GM08714 (cell line): ENCODE data around the gene DNAJB13.
"Not testable (repeated sequence)": the region's sequence is repeated elsewhere in the genome, so short reads cannot be mapped to it uniquely, and the experiment has no call there.

Source experiments
- H3K4me3 ChIP-seq: fragments of 200-500 bp; sonication (Bioruptor generic); 2 replicates; pipeline ENCODE4 v1.5.1; 2014; ENCODE audit warnings: mild to moderate bottlenecking, low read length, inconsistent platforms
- ZNF274 ChIP-seq: IDR thresholded peaks from 2 replicates; pipeline ENCODE4 v1.6.1; 2012; ENCODE audit warnings: mild to moderate bottlenecking, low read depth, low read length

DNAJB13 gene

DNA sequence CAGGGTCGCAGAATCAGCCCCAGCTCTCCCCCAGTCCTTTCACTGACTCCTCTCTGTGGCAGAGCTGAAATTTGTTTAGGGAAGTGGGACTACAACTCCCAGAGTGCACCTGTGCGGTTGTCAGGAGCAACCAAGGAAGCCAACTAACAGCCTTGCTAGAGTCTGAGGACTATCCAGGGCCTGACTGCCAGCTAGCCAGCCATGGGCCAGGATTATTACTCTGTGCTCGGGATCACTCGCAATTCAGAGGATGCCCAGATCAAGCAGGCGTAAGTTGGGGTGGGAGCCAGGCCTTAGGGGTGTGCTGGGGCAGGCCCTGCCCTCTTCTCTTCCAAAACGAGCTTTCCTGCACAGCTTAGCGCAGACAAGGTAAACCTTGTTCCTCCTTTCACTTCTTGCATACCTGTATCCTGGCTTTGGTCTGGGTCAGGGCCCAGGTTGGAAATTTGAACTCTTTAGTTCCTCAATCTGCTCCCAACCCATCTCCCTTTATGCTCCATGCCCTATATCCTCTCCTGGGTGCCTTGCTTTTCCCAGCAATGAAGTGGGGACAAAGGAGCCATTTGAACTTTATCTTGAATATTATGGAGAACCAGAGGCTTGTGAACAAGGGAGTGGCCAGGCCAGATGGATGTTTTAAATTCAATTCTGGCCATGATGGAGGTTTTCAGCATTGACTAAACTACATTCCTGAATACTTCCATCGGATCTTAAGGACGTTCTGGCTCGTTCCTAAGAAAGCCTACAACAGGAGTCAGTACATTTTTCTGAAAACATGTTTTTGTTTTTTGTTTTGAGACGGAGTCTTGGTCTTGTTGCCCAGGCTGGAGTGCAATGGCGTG is at the start of gene DNAJB13:
TSS of gene DNAJB13 (plus strand) at position 158 of the 842 bp plus-strand sequence. CDS start at position 202, 44 bp downstream.
- TF ChIP-seq ZNF274 = no peak
- no peak within 1 kb of the TSS for H3K4me3 ChIP-seq

DNA sequence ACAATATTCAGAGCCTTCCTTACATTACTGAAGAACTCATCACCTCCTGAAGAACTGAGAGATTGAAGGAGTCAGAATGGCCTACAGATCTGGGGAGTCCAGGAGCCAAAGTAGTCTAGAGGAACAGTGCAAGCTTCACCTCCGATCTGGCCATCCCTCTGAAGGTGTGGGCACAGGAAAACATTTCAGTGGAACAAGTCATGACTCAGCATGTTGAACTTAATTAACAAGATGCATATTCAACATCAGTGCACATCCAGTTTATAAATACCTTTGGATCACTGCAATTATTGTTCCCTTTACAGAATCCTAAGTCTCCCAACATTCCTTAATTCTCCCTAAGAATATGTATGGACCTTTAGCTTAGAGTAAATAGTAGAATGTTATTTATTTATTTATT is 48.5 kb upstream of the DNAJB13 start:
- H3K4me3 ChIP-seq = no peak overlapping the region
- no peak for TF ChIP-seq ZNF274

GRCh38 chr11:73907191-73907590 is 43.6 kb upstream of the DNAJB13 start:
- TF ChIP-seq ZNF274 = no peak

GRCh38 chr11:73912026-73912425 is 38.8 kb upstream of the DNAJB13 start:
- TF ChIP-seq ZNF274 = no peak

More at GRCh38 chr11:73907191-73907590, 43.6 kb upstream of the DNAJB13 start:
- no peak overlapping the region for H3K4me3 ChIP-seq

GRCh38 chr11:73913472-73913871 is 37.4 kb upstream of the DNAJB13 start:
- no peak for TF ChIP-seq ZNF274
- H3K4me3 ChIP-seq = no peak overlapping the region

More at GRCh38 chr11:73912026-73912425, 38.8 kb upstream of the DNAJB13 start:
- H3K4me3 ChIP-seq = no peak overlapping the region

- TF ChIP-seq ZNF274 = no peak
- no peak overlapping the region for H3K4me3 ChIP-seq
These were observed 36.5 kb upstream of the DNAJB13 start for GRCh38 chr11:73914284-73914683.

DNA sequence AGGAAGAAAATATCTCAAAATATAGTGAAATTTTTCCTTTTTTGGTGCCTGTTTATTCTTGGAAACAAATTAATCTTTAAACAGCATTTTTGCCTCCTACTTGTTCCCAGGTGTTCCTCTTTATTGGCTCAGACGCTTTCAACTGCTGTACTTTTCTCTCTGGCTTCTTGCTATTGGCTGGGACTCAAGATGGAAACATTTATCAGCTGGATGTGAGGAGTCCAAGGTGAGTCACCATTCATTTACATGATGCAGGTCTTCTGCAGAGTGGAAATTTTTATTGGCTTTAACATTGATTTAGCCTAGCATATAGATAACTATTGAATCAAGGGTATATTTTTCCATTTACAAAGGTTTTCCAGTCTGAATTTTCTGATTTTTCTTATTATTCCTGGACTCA is 34.4 kb upstream of the DNAJB13 start:
- no peak for TF ChIP-seq ZNF274
- no peak overlapping the region for H3K4me3 ChIP-seq

GRCh38 chr11:73921180-73921579 is 29.6 kb upstream of the DNAJB13 start:
- no peak overlapping the region for H3K4me3 ChIP-seq
- no peak for TF ChIP-seq ZNF274

GRCh38 chr11:73929388-73929787 is 21.4 kb upstream of the DNAJB13 start:
- TF ChIP-seq ZNF274 = no peak
- no peak overlapping the region for H3K4me3 ChIP-seq

DNA sequence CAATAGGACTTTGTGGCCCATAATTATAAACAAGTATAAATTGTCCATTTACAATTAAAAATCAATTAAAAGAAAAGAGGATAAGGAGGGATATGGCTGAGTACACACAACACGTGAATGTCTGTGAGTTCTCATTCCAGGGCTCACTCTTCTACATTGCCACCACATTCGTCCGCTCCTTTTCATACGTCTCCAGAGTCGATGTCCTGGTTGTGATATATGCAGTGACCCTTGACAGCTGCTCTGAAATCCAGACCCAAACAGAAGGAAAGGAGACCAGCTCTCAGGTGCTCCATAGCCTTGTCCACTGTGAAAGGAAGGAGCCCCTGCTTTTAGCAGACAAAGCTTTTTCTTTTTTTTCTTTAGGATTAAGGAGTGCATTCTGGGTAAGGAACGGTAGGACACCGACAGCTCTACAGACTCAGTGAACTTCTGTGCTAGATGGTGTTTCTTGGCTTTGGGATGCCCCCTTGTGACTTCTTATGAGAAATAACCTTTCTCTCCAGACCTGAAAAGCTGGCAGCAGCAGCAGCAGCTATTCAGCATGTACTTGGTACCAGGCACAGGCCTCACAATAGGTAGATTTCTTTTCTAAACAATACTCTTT is 19.7 kb upstream of the DNAJB13 start:
- TF ChIP-seq ZNF274 = no peak
- H3K4me3 ChIP-seq = no peak overlapping the region

DNA sequence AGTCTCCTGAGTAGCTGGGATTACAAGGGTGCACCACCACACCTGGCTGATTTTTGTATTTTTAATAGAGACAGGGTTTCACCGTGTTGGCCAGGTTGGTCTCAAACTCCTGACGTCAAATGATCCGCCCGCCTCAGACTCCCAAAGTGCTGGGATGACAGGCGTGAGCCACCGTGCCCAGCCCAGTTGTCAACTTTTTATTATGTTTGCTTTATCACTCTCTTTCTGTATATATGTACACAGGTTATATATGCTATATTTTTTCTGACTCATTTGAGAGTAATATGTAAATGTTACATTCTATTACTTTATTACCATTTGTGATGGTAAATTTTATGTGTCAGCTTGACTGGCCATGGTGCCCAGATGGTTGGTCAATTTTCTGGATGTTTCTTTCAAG is 18.9 kb upstream of the DNAJB13 start:
- no peak for TF ChIP-seq ZNF274
- H3K4me3 ChIP-seq = no peak overlapping the region

GRCh38 chr11:73932781-73933180 is 18.0 kb upstream of the DNAJB13 start:
- H3K4me3 ChIP-seq = no peak overlapping the region
- no peak for TF ChIP-seq ZNF274

GRCh38 chr11:73936047-73936446 is 14.8 kb upstream of the DNAJB13 start:
- H3K4me3 ChIP-seq = not testable (repeated sequence)

DNA sequence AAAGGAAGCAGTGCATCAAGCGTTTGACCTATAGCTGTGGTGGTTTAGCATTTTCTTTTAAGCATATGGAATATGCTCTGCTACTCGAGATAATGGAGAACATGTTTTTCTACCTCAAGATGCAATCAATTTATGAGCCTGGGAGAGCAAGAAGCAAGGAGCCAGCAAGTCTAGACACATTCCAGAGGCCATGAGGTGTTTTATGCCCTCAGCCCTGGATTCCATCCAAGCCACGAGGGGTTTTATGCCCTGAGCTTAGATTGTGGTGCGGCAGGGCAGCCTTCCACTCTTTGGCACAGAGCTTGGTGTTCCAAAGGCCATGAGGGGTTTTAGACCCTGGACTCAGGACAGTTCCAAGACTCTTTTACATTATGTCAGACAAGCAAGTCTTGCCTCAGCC is 11.7 kb upstream of the DNAJB13 start:
- H3K4me3 ChIP-seq = no peak overlapping the region
- TF ChIP-seq ZNF274 = no peak
